Activated CD4-positive, alpha-beta T cell treated with anti-CD3 and anti-CD28 coated beads, Interleukin-10, Interleukin-2, amounts not matched to agents 100 ng/mL and 50 ng/mL, durations not matched to agents 16 hours and 8 hours (primary cell): ENCODE results near the gene SLC5A10.

Experiments used
- DNase-seq: peaks from one replicate; pipeline ENCODE4 v3.0.0-alpha.2; 2020

The SLC5A10 gene

DNA sequence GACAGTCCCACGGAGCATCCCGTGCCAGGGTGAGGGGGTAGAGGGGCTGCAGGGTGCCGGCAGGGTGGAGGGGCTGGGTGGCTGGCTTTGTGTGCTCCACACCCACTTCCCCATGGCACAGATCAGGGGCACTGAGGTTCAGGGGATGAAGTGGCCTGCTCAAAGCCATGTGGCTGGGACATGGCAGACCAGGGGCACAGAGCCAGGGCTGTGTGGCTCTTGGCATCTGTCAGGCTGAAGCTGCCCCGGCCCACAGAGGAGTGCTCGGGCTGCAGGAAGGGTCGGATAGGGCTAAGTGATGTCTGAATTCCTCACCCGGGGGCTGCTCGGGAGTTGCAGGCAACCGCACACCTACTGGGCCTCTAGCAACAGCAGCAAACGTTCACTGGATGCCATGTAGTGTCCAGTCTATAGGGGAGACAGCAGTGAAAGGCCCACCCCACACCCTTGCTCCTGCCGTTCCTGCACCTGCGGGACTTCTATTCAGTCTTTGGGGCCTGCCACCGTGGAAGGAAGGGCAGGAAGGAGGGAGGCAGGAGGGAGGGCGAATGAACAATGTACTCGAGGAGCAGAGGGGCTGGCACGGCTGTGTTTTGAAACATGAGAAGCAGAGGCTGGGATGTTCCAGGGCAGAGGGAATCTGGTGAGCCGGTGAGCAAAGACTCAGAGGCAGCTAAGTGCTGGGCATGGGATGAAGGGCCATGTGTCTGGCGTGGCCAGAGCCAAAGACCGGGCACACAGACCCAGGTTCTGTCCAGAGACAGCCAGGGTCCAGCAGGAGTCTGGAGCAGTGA, 15.1 kb downstream of the SLC5A10 start:
- no peak for DNase-seq

DNA sequence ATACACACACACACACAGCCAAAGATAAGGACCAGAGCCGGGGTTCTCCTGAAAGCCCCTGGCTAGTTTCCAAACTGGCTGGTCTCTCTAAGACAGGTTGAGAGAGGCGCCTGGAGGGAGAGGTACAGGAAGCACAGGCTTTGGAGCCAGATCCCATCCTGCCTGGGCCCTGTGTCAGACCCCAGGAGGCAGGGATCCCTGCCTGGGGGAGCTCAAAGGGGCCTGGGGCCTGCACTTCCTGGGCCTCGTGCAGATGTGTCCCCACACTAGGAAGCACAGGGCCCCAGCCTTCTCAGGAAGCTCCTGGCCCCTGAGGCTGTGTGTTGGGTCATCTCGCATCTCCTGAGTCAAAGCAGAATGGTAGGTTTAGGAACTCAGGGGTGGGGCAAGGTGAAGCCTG, 16.0 kb downstream of the SLC5A10 start:
- no peak for DNase-seq

GRCh38 chr17:18968345-18968744, 16.4 kb downstream of the SLC5A10 start:
- DNase-seq = no peak

- DNase-seq = no peak
These were observed 17.3 kb downstream of the SLC5A10 start for GRCh38 chr17:18968945-18969887.

DNA sequence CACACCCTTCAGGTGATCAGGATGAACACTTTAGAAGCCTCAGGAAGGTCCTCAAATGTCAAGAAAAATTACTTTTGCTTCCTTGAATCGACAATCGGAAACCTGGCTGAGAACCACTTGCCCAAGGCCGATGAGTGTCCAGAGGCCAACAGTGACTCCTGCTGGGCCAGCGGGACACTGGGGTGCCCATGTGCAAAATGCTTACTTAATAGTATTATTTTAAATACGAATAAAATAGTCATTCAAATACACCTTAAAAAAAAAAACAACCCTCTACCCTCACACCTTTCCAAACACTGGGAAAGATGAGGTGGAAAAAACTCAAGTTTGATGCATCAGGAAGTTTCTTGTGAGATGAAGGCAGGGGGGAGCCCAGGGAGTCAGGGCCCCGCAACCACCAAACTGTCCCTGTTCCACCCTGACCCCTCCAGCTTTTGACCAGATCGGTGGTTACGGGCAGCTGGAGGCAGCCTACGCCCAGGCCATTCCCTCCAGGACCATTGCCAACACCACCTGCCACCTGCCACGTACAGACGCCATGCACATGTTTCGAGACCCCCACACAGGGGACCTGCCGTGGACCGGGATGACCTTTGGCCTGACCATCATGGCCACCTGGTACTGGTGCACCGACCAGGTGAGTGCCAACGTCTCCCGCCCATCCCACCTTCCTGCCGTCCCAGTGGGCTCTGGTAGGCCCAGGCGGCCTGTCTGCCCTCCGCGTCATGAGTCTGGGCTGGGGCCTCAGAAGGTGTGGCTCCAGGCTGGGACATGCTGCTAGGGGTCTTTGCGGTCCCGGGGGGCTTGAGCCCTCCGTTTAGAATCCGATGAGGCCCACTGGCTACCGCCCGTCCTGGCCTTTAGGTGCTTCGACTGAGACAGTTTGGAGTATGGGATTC, 18.9 kb downstream of the SLC5A10 start:
- DNase-seq = no peak

DNA sequence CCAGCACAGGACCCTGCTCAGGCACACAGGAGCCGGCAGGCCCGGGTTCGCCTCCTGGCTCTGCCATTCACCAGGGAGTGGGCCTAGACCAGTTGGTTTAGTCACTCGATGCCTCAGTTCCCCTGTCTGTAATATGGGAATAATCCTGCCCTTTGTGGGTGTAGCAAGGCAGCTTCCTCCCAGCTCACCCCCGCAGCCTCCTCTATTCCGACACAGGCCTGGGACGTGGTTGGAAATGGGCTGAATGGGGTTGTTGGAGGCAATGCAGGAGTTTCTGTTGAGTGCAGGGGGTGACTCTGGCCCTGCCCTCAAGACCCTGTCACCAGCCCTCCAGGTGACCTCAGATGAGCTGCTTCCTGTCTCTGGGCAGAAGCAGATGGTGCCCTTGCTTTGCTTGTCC, 19.8 kb downstream of the SLC5A10 start:
- no peak for DNase-seq

DNA sequence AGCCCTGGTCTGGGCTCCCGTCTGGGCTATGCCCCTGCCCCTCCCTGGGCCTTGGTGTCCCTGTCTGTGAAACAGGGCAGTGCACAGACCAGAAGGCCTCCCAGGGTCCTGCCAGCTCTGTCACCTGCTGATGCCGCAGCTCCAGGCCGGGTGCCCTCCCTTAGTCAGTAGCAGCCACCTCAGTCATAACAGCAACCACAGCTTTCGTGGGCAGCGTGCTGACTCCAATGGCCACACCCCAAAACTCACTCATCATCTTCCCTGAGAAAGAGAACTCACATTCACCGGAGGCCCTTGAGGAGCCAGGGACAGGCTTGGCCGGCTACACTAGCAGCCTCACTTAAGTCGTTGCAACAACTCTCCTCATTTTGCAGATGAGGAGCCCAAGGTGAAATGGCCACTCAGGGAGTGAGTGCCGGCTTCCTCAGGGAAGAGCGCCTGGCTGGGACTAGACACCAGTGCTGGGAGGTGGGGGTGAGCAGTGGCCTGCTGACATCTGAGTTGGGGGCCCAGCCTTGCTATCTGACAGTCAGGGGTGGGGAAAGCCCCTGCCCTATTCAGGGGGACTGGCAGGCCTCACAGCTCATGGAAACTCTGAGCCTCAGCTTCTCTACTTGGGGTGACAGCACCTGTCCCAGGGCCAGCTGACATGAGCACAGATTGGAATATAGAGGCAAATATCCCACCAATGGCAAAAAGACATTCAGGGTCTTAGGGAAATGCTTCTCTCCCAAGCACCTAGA, 22.6 kb downstream of the SLC5A10 start:
- DNase-seq = peak; percentile 46

- no peak for DNase-seq
These were observed 23.6 kb downstream of the SLC5A10 start for GRCh38 chr17:18975597-18975996.

DNA sequence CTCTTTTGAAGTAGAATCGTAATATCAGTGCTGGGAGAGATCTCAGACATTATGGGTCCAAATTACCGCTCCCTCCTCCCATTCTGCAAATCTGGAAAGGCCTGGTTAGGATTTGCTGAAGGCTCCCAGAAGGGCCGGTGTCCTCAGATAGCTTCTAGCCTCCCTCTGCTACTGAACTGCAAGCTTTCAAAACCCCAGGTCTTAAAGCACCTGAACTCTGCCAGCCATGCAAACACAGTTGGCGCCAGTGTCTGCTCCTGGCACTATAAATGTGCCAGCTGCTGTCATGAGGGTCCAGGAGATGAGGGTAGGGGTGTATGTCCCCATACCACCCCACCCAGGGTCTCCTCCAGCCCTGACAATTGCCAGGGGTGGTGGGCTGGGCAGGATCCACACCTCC, 24.2 kb downstream of the SLC5A10 start:
- DNase-seq = no peak

DNA sequence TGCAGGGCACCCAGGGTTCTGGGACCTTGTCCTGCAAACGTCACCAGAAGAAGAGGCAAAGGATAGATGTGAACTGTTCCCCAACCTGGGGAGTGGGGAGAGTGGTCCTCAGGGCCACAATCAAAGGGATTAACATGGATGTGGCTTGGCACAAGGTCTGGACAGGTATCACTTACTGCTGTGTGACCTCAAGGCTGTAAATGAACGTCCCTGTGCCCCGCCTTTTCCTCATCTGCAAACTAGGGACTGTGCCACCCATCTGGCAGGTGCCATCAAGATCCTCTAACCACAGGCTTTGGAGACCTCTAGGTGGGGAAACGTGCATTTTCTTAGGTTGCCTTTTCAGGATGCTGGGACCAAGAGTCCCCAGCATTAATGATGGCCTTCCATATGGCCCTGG, 25.1 kb downstream of the SLC5A10 start:
- no peak for DNase-seq

DNA sequence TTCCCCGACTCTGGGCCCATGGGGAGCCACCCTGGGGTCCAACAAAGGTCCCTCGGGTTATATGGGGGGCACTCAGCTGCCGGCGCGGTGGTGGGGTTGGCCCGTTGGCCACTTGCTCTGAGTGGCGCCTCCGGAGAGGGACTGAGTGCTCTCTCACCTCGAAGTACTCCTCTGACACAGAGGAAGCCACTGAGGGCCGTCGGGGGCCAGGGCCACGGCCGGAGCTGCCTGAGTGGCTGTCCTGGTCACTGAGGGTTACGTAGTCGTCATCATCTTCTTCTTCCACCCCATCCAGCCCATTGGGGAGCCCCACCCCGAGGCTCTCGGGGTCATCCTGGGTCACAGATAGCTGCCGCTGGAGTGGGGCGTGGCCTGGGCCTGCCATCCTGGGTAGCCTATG, 25.7 kb downstream of the SLC5A10 start:
- DNase-seq = no peak

DNA sequence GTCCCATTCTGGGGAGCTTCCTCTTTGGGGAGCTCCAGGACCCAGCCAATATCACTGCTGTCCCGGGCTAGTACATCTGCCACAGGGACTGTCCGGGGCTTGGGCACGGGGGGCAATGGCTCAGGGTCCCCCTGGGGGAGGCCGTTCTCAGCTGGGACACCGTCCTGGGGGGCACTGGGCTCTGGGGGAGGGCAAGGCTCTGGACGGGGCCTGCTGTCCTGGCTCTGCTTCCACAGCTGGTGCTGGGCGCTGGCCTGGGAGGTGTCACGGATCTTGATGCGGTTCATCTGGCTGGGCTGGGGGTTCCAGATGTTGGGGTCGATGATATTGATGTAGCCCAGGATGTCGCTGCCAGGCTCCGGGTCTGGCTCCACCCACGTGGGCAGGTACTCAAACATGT, 26.1 kb downstream of the SLC5A10 start:
- DNase-seq = no peak

GRCh38 chr17:18978655-18979054, 26.7 kb downstream of the SLC5A10 start:
- DNase-seq = no peak

DNA sequence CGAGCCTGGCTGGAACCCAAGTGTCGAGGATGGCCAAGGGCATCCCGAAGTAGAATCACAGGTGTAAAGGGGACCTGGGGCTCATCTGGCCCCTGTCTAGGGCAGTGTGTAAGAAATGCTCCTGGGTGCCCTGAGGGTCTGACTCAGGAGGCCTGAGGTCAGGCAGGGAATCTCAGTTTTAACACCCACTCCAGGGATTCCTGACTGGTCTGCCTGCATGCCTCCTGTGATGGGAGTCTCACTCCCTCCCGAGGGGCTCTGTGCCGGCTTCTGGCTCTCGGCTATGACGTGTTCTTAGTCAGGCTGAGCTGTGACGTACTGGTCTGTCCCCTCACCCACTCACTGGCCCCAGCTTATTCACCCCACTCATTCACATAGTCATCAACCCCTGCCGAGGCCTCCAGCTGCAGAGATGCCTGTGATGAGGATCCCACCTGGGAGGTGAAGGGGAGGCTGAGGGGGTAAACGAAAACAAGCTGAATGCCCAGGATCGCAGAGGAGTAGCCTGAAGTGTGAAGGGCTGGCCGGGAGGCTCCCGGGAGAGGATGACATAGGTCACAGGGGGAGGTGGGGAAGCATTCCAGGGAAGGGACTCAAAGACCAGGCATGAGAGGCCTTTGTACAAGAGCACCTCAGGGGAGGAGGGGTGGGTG, 28.8 kb downstream of the SLC5A10 start:
- DNase-seq = no peak

- DNase-seq = no peak
These were observed 29.3 kb downstream of the SLC5A10 start for GRCh38 chr17:18981335-18981641.

DNA sequence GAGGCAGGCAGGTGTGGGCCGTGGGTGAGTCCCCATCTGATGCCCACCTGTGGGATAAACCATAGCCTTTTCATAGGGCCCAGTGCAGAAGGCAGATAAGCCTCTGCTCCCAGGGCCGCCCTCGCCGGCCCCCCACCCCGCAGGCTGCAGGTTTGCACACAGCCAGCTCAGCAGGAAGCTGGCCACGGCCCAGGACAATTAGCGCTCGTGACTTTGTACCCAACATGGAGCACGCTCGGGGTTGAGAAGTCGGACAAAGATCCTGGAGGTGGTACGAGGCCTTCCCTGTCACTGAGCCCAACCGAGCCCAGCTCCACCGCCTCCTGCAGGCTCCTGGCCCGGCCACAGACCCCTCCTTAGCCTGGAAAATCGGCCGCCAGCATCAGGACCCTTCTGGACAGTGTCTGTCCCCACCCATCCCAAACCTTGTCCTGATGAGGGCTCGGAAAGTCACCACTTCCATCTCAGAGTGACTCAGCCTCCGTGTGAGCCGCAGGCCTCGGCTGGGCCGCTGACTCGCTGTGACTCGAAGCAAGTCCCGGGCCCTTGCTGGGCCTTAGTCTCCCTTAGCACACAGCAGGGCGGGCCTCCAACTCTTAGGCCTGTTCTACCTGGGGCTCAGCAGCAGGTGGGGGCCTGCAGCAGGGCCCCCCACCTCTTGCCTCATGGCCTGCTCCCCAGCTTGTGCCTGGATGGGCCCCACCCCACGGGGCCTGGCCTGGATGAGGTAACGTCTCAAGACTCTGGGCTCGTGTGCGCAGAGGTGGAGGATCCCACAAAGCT, 29.9 kb downstream of the SLC5A10 start:
- DNase-seq = no peak

DNA sequence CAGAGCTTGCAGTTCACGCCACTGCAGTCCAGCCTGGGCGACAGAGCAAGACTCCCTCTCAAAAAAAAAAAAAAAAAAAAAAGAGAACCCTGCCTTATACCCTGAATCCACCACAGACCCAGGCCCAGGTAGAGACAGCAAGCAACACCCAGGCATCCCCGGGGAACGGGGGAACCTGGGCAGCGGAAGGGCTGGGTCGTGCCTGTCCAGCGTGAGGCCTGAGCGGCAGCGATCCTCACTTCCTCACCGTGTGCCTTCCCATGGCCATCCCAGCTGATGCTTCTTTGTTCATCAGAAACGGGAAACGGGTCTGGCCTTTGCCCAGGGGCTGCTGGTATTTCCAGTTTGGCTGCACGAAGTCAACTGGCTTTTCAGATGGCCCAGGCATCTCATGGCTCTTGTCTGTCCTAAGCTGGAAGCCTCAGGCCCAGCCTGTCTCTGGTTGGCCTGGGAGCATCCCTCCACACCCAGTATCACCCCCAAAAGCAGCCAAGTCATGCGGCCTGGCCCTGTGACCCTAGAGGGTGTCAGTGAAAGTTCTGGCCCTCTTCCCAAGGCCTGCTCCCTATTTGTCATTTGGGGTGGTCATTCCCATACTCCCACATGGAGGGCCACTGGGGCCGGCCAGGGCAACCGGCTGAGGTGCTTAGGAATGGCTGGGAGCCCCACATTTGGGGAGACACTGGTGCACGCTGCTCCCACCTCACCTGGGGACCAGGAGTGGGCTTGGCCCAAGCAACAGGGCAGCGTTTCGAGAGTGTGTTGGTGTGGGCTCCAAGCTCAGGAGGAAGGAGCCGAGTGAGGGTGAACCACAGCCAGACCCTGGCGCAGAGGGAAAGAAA, 32.5 kb downstream of the SLC5A10 start:
- no peak for DNase-seq

- DNase-seq = no peak
These were observed 33.5 kb downstream of the SLC5A10 start for GRCh38 chr17:18985475-18985874.

DNA sequence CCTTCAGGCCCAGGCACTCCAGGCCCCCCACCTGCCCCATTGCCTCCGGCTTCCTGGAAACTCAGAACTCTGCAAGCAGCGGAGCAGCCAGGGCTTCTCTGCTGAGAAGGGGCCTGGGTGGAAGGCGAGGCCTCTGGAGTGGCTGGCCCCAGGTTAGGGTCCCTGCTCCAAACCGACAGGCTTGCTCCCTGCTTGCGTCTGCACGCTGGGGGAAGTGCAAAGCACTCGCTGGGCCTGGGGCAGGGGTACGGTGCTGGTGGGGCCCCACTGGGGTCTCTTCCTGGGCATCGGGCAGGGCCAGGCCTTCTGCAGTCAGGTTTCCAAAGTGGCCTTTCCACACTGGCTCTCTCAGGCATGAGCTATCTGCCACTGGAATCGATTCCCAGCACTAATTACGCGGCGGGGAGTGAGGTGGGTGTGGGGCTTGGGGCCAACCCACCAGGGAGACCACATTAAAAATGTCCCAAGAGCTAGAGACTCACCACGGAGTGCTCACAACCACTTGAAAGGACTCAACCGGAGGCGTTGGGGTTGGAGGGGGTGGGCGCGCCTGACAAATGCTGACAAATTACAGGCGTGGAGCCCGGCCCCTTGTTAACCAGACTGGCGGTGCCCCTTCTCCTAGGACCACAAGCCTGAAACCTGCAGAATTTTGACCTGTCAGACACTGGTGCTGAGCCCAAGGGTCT, 34.7 kb downstream of the SLC5A10 start:
- DNase-seq = no peak

DNA sequence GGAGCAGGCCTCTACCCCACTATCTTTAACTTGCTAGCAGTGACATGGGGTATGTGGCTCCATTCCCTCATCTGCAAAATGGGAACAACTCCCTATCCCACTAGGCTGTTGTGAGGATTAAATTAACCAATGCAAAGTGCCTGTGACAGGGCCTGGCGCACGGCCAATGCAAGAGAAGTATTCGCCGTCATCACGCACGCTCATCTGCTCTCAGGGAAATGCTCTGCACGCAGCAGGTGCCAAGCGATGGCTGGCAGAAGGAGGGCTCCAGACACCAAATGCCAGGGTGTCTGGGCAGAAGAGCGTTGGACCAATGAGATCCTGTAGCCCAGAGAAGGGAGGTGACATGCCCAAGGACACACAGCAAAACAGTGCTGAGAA, 35.3 kb downstream of the SLC5A10 start:
- DNase-seq = no peak
